NCI-H128 (cell line): ENCODE results near the gene ANKRD13D.

Source experiments
- DNase-seq: peaks from one replicate; lab custom pipeline; 2025; ENCODE audit not compliant: unreplicated experiment; lab: John Stamatoyannopoulos, UW

ANKRD13D gene

GRCh38 chr11:67285541-67286498, 3.3 kb upstream of the ANKRD13D start:
- no peak for DNase-seq

- DNase-seq = no peak
Observed at GRCh38 chr11:67286621-67287333, 2.3 kb upstream of the ANKRD13D start.

DNA sequence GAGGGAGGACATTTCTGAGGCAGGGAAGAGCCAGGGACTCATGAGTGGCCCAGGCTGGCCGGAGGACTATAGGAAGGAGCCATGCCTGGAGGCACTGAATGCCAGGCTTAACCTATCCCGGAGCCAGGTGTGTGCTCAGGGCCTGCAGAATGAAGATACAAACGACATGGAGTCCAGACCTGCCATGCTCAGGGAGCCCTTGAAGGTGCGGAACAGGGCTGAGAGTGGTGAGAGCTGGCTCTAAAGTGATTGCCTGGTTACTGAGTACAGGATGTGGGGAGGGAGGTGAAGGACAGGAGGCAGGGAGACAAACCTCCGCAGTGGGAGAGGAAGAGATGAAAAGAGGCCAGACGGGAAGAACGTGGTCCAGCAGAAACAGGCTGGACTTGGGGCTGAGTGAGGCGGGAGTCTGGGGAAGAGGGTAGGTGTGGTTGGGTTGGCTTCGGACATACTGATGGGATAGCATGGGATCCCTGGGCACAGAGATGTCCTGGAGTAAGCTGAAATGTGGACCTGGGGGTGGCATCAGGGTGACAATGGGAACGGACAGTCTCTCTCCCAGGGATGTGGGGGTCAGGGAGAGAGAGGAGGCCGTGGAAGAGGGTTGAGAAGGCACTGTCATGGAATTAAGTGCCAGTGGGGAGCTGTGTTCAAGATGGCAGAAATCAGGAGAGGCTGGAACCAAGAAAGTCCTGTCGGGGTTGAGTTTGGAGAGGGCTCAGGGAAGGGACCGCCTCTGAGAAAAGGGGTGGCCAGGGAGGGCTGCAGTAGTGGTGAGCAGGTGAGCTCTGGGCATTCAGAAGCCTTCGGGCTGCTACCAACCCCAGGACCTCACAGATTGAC, 1.5 kb upstream of the ANKRD13D start:
- DNase-seq = no peak

- no peak for DNase-seq
Observed at GRCh38 chr11:67288198-67288451, 978 bp upstream of the ANKRD13D start.

DNA sequence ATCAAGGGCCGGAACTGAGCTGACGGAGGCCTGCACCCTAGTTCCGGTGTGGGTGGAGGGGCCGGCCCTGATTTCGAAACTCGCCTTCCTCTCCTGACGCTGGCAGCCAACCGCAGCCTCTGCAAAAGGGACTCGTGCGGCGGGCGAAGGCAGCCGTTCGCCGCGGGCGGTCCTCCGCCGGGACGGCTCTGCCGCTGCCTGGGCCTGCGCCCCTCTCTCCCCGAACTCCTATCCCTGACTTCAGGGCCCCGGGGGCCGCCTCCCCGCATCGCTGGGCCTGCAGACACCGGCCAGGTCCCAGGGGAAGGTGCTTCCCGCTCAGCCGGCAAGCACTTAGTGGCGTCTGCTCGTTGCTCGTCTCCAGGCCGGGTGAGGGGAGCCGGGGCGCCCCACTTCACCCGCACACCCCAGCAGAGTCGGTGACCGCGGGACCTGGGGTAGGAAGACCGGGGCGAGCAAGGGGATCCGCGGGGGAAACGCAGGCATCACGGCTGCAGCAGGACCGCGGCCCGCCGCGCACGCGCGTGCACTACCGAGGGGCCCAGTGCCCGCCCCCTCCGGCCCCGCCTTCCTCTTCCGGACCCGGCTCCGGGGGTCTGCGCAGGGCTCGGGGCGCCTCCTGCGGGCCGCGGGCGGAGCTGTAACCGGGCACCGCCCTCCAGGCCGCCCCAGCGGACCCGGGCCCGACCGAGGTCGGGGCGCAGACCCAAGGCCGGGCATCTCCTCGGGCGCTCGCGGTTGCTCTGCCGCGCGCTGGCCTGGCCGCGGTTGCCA, 464 bp upstream of the ANKRD13D start:
- DNase-seq = peak; percentile 67

DNA sequence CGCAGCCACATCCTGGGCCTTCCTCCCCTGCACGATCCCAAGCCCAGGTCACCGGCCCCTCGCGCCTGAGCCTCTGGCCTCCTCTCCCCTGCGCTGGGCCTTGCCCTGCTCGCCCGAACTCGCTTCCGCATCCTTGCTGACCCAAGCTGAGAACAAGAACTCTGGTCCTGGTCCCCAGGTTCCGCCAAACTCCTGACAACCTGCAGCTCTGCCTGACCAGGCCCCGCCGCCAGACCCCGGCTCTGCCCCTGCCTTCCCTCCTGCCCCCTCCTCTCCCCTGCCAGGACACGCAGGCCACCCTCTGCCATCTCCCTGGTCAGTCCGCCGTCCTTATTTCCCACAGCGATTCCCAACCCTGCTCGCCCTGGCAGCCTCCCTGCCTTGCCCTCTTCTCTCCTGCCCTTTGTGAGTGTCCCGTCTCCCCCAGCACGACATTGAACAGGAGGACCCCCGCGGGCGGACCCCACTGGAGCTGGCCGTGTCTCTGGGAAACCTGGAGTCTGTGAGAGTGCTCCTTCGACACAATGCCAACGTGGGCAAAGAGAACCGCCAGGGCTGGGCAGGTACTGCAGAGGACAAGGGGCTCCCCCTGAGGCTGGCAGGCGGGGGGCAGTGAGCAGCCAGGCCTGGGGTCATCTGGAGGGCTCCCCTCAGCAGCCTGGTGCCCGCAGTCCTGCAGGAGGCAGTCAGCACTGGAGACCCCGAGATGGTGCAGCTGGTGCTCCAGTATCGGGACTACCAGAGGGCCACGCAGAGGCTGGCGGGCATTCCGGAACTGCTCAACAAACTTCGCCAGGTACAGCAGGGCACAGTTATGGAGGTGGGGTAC, 762 bp downstream of the ANKRD13D start:
- DNase-seq = no peak

DNA sequence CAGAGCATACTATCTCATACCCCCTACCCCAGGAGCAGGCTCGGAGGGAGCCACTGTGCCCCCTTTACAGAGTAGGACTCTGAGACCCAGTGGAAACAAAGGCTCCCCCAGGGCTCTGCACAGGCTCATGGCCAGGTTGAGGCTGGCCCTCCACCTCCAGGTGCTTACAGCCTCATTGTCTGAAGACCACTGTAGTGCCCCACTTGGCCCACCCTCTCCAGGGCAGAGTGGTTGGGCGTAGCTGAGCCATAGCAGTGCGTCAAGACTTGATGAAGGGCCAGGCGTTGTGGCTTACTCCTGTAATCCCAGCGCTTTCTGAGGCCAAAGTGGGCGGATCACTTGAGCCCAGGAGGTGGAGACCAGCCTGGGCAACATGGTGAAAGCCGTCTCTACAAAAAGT, 1.7 kb downstream of the ANKRD13D start:
- no peak for DNase-seq

DNA sequence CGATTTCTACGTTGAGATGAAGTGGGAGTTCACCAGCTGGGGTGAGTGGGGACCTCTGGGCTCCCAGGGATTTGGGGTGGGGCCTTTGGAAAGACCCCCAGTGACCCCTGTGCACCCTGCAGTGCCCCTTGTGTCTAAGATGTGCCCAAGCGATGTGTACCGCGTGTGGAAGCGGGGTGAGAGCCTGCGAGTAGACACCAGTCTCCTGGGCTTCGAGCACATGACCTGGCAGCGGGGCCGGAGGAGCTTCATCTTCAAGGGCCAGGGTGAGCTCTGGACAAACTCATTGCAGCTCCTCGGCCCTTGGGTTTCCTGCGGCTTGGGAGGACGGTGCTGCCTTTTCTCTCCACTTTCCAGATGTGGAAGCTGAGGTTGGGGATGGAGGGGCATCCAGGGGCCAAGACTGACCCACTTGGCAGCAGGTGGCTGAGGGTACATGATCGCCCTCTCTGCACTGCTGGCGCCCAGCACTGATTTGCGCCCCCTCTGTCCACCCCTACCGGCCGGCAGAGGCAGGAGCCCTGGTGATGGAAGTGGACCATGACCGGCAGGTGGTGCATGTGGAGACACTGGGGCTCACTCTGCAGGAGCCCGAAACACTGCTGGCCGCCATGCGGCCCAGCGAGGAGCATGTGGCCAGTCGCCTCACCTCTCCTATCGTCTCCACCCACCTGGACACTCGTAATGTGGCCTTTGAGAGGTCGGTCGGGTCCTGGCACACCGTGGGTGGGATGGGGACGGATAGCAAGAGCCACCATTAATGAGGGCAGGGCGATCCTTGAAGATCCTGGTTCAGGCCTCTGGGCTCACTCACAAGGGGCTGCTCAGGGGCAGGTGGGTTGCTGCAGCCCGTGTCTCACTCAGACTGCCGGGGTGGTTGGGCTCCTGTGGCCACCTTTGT, 2.6 kb downstream of the ANKRD13D start:
- no peak for DNase-seq

DNA sequence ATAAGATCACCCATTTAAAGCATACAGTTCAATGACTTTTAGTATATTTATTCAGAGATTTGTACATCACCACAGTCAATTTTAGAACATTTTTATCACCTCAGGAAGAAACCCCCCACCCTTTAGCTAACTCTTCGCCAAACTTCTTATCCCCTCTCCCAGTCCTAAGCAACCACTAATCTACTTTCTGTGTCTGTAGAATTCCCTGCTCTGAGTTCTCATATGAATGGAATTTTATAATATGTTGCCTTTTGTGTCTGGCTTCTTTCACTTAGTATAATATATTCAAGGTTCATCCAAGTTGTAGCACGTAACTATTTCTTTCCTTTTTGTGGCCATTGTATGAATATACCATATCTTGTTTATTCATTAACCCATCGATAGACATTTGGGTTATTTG, 3.6 kb downstream of the ANKRD13D start:
- DNase-seq = no peak

GRCh38 chr11:67293090-67293489, 4.0 kb downstream of the ANKRD13D start:
- DNase-seq = no peak

- DNase-seq = no peak
Observed at GRCh38 chr11:67295846-67296245, 6.7 kb downstream of the ANKRD13D start.

DNA sequence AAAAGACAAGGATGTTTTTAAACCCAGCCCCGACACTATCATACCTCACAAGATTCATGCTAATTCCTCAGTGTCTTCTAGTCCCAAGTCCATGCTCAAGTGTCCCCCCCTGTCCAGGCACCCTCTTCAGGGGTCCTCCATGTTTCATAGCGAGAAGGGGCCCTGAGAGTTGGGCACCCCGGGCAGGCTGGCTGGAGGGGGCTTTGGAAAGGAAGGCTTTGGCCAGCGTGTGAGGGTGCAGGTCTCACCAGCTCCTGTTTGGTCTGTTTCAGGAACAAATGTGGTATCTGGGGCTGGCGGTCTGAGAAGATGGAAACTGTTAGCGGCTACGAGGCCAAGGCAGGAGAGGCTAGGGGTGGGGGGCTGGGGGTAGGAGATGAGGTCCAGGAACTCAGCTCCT, 9.7 kb downstream of the ANKRD13D start:
- DNase-seq = no peak

DNA sequence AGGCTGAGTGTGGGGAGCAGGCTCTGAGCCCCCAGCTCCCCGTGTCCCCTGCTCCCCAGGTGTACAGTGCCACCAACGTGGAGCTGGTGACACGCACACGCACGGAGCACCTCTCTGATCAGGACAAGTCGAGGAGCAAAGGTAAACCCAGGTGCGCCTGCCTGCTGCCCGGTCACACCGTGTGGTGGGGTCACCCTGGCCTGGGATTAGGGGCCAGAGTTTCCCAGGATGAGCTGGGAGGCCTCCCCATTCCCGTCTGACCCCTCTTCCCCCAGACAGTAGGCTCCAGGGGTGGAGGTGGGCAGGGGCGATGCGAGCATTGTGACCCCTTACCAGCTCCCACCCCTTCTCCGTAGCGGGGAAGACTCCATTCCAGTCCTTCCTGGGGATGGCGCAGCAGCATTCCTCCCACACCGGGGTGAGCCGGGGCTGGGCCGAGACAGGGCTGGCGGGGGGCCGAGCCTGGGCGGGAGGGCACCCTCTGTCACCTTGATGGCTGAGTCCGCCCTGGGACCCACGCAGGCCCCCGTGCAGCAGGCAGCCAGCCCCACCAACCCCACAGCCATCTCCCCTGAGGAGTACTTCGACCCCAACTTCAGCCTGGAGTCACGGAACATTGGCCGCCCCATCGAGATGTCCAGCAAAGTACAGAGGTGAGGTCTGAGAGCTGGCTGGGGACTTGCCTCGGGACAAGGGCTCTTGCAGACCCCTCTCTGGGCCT, 10.5 kb downstream of the ANKRD13D start:
- DNase-seq = no peak

- no peak for DNase-seq
Observed at GRCh38 chr11:67300256-67300755, 11.2 kb downstream of the ANKRD13D start.

GRCh38 chr11:67300756-67301312, 11.7 kb downstream of the ANKRD13D start:
- no peak for DNase-seq

GRCh38 chr11:67301313-67301921, 12.3 kb downstream of the ANKRD13D start:
- DNase-seq = no peak

DNA sequence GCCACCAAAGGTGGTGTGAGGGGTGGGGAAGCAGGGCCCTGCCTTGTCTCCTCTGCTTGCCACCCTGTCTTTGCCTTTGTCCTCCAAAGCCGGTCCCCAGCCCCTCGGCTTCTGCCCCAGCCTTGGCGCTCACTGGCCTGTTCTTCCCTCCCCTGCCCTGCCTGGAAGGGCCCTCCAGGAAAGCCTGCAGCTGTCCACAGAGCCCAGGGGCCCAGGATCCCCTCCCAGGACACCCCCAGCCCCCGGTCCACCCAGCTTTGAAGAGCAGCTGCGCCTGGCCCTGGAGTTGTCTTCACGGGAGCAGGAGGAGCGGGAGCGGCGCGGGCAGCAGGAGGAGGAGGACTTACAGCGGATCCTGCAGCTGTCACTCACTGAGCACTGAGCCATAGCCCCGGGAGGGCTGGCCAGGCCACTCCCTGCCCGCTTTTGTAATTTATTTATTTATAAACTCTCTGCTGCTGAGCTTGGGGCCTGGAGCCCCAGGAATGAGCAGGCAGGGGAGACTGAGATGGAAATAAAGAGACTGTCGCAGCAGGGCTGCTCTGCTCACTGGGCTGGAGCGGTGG, 12.9 kb downstream of the ANKRD13D start:
- peak; percentile 26 for DNase-seq
